ENCODE data around the gene PLXDC1.

DNA sequence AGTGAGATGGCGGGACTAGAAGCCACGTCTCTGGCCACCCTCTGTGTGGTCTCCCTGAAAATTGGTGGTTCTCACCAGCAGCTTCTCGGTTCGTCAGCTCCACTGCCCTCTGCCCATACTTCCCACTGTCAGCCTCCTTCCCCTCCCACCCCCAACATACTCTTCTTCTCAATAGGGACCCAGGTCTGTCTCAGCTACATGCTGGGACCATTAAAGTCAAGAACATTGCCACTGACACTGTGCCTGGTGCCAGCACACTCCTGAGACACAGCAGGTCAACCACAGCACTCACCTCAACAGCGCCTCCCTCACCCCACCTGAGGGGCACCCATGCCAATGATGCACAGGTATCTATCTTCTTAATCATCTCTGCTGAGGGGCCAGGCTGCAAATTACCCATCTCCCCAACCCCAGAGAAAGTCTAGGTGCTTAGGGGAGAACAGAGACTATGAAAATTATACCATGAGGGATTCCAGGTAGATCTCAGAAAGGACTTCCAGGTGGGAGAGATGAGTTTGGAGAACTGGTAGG lies 1.3 kb downstream of the PLXDC1 start:
- TF ChIP-seq, protein P1, sequence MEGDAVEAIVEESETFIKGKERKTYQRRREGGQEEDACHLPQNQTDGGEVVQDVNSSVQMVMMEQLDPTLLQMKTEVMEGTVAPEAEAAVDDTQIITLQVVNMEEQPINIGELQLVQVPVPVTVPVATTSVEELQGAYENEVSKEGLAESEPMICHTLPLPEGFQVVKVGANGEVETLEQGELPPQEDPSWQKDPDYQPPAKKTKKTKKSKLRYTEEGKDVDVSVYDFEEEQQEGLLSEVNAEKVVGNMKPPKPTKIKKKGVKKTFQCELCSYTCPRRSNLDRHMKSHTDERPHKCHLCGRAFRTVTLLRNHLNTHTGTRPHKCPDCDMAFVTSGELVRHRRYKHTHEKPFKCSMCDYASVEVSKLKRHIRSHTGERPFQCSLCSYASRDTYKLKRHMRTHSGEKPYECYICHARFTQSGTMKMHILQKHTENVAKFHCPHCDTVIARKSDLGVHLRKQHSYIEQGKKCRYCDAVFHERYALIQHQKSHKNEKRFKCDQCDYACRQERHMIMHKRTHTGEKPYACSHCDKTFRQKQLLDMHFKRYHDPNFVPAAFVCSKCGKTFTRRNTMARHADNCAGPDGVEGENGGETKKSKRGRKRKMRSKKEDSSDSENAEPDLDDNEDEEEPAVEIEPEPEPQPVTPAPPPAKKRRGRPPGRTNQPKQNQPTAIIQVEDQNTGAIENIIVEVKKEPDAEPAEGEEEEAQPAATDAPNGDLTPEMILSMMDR (IDR thresholded peaks at IDR 0.05): no peak
- no peak for TF ChIP-seq POLR2A (IDR thresholded peaks at IDR 0.05)
